Left ventricle myocardium superior (tissue), 1 donor: ENCODE measurements around the gene ELP5. TPM values are rescaled to one million over a fixed set of nuclear protein-coding genes. Genes with fewer than 3 reads are reported as not detected.
A peak's percentile ranks its signal among the peaks of the same experiment; 100 is the strongest.

Experiments used
- ATAC-seq: fragments of 200-7000 bp; cut with Tn5 transposase; one replicate; pipeline ENCODE4 v1.9.1; 2020; ENCODE audit warnings: mild to moderate bottlenecking, moderate library complexity
- DNase-seq: peaks from one replicate; pipeline ENCODE4 v3.0.0-alpha.2; 2020
- intact Hi-C: fragments of 100-400 bp; cut with micrococcal nuclease; formaldehyde crosslinking; loops from one replicate; pipeline ENCODE4 v1.11.0; 2022
- total RNA-seq: library from RNA; stranded (reverse); fragmentation: NEBNext Ultra II Directional; extraction: Animal tissue kit (Norgen Biotek cat#: 25700); gene quantifications from one replicate; pipeline ENCODE4 v1.2.1, GENCODE V29; 2021
- donor health status: DM: no; HTN: yes; CAD: no; lungs with severe emphysema.

Gene ELP5
- total RNA-seq, 1 donor from 2014 or later = 85.3 TPM

DNA sequence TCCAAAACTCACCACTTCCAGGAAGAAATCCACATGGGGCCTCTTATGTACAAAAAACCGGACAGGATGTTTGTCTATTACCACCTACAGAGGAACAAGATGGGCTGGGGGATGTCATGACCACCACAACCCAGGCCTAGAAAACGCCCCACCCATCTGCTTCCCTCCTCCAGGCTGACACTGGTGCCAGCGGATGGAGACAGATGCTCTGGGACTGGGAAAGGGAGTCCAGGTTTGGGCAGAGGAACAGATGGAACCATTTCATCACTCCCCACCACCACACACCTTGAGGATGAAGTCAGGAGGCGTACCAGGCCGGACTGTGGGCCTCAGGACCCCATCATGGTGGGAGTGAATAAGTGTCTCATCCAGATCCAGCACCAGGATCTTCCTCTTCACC, 5.2 kb upstream of the ELP5 start:
- DNase-seq (no peak), ATAC-seq (no peak)
- intact Hi-C loops = no loop called here

DNA sequence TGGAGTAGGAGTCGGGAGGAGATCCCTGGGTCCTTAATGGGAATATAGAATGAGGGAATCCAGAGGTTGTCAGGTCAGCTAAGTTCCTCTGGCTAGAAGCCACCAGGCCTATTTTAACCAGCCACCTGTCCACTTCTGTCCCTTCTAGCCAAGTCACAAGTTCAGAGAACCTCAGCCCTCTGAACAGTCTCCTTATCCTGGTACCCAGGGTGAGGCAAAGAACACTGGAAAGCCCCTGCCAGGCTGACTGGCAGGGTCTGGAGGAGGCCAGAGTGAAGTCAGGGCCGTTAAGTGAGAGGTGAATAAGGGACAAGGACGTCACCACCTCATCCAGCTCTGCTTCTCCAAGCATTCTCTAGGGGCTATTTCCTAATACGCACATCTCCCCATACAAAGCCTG, 3.2 kb upstream of the ELP5 start:
- ATAC-seq (no peak), DNase-seq (no peak)
- intact Hi-C loops = no loop called here

DNA sequence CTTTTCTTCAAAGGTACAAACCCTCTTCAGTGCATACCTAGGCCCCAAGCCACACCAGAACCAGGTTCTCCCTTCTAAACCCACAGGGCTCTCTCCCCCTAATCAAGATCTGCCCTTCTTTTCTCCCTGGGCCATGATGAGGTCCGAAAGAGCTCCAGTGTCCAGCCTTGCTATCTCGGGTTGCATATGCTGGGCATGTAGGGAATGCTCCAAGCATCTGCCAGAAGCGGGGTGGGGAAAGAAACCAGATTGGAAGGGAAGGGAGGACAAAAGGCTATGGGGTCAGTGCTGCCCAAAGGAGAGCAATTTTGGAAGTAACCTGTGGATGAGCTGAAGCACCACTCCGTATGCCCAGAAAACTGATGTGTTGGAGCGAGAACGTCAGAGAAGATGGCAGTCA, 2.8 kb upstream of the ELP5 start:
- intact Hi-C loops = no loop called here
- no peak for DNase-seq
- ATAC-seq = no peak

DNA sequence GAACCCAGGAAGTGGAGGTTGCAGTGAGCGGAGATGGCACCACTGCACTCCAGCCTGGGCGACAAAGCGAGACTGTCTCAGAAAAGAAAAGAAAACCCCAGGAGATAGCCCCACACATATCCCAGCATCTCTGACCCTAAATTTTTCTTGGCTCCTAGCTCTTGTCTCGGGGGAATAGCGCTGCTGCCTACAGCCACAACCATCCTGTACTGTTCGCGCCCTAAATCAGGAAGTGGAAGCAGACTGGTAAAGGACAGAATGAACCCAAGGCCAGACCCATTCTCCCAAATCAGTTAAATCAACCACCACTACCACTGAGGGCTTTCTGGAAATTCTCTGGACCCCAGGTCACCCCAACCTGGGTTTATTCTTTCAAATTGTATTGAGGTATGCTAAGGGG, 2.2 kb upstream of the ELP5 start:
- ATAC-seq = no peak
- intact Hi-C loops = no loop called here
- DNase-seq = no peak

DNA sequence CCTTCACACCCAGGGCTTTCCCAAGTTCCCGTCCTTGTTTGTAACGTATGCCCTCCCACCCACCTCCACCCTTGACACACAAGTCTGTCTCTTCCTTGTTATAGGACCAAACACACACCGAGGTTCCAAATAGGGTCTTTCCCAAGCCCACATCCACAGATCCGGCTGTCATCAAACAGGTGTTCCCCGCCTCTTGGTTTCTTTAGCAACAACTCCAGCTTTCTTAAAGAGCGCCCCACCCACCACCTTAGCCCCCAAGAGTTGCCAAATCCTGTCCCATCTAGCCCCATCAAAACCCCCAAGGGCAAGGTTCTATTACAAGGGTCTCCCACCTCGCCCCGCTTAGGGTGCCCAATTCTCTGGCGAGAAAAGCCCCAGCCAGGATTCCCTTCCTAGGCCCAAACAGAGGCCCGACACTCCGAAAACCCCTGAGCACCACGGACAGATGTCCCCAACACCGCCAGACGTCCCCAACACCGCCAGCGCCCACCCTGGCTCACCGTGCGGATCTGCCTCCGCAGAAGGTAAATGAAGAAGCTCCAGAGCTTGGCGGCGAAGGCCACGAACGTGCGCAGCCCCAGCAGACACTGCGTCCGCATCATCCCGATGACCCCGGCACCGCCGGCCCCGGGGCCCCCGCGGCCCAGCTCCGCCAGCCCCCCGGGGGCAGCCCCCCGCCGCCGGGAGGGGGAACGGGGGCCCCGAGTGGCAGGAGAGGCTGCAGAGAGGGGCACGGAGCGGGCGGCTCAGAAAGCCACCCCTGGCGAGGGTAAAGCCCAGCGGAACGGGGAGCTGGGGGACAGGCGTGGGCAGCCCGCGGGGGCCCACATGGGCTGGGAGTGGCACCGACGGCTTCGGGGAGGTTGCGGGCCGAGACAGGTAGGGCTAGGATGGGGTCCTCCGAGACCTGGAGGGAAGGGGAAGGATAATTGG, 1.1 kb upstream of the ELP5 start:
- ATAC-seq (no peak), DNase-seq (peak; percentile 41)
- intact Hi-C loops = no loop called here

DNA sequence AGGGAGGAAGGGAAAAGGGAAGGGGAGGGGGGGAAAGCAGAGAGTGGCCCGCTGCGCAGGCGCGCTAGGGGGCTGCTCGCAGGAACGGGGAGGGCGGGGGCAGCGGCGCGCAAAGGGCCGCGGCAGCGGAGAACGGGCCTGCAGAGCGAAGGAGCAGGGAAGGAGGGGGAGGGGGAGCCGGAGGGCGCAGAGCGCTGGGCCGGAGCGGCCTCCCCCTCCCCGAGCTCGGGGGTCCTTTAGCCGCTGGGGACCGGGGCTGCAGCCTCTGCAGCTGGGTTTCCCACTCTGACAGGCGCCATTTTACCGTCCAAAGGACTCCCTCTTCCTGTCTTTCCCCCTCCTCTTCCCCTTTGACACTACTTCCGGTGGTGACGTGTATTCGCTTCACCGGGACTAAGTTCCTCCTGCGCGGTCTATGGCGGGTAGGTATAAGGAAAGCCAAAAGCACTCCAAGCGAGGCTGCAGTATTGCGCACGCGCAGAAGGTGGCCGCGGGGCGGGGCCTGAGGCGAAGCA, 297 bp upstream of the ELP5 start, which contains the start of gene CTDNEP1:
CTDNEP1 (minus strand) TSS at position 74 of the 515 bp plus-strand sequence. CDS start 438 bp downstream, outside the sequence.
- intact Hi-C loops = no loop called here

DNA sequence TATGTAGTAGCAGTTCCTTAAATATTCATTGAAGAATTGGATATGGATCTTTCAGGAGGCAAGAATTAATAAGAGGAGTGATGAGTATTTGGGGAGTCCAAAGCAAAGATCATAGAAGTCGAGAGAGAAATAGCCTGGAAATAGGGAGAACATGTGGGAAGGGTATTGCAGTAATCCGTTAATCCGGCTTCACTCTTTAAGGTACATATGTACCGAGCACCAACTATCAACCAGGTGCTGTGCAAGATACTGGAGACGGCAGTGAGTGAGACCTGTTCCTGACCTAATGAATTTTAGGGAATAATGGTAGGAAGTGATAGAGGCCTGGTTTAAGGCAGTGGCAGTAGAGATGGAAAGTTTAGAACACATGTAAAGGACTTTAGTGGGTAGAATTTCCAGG, 1.1 kb downstream of the ELP5 start:
- ATAC-seq (no peak), DNase-seq (no peak)
- intact Hi-C loops = no loop called here

More for the DNA sequence above, 297 bp upstream of the ELP5 start, which contains the start of gene CTDNEP1:
- DNase-seq (peak; percentile 99), ATAC-seq (peak; percentile 94)

DNA sequence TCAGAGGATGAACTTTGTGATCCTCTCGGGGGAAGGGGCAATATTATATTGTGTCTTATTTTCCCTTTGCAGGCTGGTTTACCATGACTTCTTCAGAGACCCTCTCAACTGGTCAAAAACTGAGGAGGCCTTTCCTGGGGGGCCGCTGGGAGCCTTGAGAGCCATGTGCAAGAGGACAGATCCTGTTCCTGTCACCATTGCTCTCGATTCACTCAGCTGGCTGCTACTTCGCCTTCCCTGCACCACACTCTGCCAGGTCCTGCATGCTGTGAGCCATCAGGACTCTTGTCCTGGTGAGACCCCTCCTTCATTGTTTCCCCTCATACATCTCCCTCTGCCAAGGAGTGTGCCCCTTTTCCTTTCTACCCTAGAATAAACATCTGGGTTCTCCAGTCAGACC, 2.5 kb downstream of the ELP5 start:
- ATAC-seq (no peak), DNase-seq (no peak)
- intact Hi-C loops = no loop called here

DNA sequence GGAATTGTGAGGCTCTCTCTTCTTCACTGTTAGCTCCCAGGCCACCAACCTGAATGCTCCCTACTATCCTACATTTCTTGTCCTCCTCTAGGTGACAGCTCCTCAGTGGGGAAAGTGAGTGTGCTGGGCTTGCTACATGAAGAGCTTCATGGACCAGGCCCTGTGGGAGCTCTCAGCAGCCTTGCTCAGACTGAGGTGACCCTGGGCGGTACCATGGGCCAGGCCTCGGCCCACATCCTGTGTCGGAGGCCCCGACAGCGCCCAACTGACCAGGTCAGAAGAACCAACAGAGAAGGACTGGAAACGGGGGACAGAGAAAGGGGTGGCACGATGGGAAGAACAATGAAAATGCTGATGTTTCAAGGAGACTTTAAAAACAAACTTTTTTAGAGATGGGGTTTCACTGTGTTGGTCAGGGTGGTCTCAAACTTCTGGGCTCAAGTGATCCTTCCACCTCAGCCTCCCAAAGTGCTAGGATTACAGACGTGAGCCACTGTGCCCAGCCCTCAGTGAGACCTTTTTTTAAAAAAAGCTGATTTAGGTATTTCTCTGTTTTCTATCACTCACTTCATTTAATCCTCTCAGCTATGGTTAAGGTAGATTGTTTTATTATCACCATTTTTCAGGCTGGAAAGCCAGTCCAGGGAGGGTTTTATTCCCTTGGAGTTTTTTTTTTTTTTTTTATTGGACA, 4.9 kb downstream of the ELP5 start:
- DNase-seq (no peak), ATAC-seq (no peak)
- intact Hi-C loops = no loop called here

DNA sequence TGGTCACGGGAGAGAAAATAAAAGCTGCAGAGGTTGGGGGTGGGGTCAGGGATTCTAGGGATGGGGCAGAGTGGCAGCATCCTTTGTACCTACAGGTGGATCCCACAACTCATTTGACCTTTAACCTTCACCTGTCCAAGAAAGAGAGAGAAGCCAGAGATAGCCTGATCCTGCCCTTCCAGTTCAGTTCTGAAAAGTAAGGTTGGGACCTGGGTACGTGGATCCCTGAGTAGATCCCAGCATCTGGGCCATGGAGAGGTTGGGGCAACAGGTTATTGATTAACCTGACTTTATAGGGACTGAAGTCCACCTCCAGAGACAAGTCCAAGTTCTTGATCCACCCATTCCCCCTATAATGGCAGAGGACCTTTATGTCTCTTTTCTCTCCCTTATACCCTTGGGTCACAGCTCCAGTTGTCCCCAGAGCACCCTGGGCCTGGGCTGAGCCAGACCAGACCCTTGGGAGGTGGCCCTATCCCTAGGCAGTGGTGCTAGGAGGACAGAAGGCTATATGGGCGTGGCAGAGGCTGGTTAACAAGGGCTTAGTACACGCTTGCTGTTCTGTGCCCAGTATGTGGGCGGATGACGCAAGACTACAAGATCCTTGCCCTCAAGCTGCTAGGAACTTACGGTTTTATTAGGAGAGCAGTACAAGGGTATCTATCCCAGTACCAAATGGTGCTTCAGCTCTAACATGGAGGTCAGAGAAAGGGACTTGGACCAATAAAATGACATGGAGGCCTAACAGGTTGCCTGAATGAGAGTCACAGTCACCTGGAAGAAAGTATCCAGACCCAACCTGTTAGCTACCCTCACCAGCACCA, 6.9 kb downstream of the ELP5 start:
- DNase-seq (no peak), ATAC-seq (no peak)
- intact Hi-C loops = no loop called here

DNA sequence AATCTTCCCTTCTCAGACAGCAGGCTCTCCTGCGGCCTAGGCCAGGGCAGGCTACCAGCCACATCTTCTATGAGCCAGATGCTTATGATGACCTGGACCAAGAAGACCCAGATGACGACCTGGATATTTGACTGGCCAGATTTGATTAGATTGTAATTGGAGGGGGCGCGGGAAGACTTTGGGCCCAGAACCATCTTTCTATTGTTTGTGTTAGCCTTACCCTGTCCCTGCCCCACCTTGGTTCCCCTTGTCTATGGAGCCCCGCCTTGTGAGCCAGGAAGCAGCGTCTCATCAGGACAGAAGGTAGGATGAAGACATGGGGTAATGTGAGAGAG, 7.5 kb downstream of the ELP5 start:
- no peak for ATAC-seq
- DNase-seq = no peak
- intact Hi-C loops = no loop called here

DNA sequence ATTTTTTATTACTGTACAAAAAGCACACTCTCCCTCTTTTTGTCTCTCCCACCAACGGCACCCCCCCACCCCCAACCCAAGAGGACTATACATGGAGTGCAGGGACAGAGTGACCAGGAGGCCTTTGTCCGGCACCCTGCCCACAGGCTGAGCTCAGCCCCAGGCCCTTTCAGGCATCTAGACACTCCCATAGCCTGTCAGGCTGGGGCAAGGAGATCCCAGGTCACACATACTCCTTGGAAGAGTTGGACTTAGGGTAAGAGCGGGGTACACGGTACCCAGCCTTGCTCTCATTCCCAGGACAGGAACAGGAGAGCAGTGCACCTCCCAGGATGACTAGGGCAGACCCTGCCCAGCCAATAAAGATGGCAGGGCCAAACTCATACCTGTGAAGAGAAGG, 8.1 kb downstream of the ELP5 start:
- intact Hi-C loops = no loop called here
- ATAC-seq (peak; percentile 6), DNase-seq (no peak)

DNA sequence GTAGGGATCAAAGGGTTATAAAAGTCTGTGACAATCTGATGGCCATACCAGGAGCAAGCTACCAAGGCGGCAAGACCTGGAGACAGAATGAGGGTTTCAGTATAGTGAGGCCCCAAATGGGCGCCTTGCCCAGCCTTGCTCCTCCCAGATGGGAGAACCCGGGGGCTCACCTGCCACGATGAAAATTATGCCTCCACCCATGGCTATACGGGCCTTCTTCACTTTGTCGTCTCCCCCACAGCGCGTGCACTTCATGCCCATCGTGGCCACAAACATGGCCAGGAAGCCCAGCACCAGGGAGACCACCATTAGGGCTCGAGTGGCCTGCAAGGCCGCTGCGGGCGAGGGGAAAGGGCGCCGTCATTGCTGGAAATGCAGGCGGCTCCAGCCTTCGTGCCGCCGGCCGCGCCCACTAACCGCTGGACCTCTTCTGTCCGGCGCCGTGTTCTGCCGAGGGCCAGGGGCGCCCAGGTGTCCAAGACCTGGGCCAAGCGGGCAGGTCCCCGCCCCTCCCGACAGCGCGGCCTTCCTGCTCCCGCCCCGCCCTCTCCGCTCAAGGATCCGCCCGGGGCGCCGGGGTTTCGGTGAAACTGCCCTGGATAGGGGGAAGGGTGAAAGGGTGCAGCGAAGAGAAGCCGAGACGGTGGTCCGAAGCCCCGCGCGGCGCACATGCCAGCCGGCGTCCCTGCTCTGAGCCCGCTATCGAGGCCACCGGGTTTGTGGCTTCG, 8.8 kb downstream of the ELP5 start:
- DNase-seq (peak; percentile 53), ATAC-seq (peak; percentile 70)
- intact Hi-C loops = no loop called here

DNA sequence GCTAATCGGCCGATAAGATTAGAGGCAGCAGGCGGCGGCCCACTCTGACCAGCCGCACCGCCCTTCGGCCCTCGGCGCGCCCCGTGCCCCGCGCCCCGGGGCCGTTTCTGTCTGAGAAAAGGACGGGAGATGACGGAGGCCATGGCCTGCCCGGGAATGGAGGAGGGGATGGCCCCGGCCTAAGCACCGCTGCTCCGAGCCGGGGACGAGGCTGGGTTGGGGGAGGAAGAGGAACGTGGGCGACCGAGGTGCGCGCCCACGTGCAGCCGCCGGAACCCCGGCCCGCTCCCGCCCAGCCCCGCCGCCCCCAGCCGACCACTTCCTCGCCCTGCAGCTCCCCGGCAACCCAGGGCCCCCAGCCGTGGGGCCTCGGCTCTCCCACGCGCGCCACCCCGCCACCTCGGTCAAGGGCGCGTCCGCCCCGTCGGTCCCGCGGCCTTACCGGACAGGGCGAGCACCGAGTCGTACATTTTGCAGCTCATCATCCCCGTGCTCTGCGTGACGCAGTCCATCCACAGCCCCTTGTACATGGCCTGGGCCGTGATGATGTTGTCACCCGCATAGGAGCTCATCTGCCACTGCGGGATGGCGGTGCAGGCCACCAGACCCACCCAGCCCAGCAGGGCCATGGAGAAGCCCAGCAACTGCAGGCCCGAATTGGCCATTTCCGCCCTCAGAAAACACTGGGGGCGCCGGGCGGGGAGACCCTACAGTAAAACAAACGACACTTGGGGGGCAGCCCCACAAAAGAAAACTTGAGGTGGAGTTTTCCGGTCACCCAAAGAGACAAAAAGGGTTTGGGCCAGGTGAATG, 9.6 kb downstream of the ELP5 start:
- intact Hi-C loops = no loop called here
- ATAC-seq (peak; percentile 33), DNase-seq (no peak)

DNA sequence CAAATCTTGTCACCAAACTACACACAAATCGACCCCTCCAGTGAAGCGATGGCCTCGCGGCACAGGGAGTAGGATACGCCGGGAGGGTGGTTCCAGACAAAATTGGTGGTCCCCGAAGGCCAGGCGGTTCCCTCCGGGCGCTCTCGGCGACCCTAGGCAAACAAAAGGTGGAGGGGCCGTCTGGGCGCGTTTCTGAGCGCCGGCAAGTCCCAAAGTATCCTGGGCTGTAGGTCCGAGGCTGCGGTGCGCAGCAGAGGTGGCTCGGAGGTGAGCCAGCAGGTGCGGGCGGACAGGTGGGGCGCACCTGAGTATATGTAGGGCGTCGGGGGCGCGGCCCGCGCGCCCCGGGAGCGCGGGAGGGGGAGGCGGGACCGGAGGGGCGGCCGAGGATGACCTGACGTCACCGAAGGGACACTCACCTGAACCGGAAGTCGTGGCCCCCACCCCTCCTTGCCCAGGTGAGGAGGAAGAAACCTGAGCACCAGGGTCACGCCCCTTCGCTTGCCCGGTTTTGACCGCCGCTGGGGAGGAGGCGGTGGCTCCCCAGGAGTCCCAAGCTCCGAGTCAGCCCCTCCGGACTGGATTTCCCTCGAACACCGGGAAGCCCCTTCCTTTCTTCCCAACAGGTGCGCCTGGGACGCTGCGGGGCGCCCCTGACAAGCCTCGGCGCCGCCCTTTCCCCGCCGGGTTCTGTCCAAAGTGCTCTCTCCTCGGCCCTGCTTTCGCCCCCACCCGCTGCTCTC, 10.3 kb downstream of the ELP5 start, which contains the start of gene CLDN7:
CLDN7 (minus strand) TSS at position 287 of the 743 bp plus-strand sequence. CDS start 435 bp downstream, outside the sequence.
- intact Hi-C loops = no loop called here
- no peak for ATAC-seq
- no peak for DNase-seq

DNA sequence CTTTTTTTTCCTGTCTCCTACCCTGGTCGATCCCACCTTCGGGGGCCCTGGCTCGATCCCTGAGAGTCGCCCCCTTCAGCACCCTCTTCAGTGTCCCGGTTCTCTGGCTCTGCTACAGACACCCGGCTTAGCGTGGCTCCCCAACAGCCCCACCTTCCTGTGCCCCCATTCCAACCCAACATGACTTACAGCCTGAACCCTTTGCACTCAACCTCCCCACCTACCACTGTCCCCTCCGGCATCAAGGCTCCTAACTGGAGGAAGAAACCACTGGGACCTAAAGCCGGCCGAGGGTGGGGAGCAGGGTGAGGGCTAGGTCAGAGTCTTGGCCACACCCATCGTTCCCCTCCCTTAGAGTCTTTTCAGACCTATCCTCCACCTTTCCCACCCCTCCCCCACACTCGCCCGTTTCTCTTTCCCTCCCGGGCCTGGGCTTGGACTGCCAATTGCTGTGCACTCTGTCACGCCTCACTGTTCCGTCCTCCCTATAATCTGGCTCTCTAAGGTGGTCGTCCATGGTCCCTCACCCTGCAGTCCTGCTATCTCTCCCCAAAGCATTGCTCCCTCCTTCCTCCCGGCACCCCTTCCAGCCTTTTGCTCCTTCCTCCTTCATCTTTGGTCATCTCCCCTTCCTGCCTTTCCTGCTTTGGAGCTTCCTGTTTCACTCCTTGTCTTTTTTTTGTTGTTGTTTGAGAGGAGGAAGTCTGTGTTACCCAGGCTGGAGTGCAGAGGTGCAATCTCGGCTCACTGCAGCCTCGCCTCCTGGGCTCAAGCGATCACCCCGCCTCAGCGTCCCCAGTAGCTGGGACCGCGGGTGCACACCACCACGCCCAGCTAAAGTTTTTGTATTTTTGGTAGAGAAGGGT, 11.2 kb downstream of the ELP5 start:
- no peak for ATAC-seq

DNA sequence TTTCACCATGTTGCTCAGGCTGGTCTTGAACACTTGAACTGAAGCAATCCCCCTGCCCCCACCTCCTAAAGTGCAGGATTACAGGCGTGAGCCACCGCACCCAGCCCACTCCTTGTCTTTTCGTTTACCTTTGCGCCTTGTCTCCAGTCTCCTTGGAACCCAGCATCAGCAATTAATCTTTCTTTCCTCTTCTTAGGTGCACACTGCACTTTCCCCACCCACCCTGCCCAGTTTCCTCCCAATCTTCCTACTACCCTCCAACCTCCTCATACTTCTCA, 11.7 kb downstream of the ELP5 start:
- ATAC-seq (no peak), DNase-seq (no peak)
- intact Hi-C loops = no loop called here

More for the DNA sequence above, 11.2 kb downstream of the ELP5 start:
- intact Hi-C loops = no loop called here
- DNase-seq = no peak
